GM19468 (cell line): ENCODE data around the gene FAM72D.
"Not testable (repeated sequence)": the region's sequence is repeated elsewhere in the genome, so short reads cannot be mapped to it uniquely, and the experiment has no call there.

Source experiments
- ATAC-seq: cut with Tn5 transposase; IDR thresholded peaks from one replicate; pipeline ENCODE4 v1.9.1; 2021; ENCODE audit warnings: mild to moderate bottlenecking, moderate library complexity, moderate number of reproducible peaks; ENCODE audit not compliant: unreplicated experiment; ENCODE audit errors: extremely low read depth

The FAM72D gene

DNA sequence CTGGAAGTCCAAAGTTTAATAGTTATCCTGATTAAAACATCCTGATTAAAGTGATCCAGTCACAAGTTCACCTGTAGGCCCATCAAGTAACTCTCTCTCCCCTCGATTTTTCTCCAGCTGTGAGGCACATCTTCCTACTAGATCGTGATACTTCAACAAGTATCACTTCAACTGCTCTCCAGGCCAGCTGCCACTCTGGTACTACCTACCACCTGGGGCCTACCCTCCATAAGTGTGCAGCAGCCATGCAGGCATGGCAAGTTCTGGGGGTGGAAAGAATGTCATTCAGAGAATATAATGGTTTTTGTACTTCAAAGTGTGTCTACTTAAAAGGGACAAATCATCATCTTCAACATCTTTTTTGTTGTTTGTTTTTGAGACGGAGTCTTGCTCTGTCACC lies 15.6 kb upstream of the FAM72D start:
- ATAC-seq, result not testable (repeated sequence)

DNA sequence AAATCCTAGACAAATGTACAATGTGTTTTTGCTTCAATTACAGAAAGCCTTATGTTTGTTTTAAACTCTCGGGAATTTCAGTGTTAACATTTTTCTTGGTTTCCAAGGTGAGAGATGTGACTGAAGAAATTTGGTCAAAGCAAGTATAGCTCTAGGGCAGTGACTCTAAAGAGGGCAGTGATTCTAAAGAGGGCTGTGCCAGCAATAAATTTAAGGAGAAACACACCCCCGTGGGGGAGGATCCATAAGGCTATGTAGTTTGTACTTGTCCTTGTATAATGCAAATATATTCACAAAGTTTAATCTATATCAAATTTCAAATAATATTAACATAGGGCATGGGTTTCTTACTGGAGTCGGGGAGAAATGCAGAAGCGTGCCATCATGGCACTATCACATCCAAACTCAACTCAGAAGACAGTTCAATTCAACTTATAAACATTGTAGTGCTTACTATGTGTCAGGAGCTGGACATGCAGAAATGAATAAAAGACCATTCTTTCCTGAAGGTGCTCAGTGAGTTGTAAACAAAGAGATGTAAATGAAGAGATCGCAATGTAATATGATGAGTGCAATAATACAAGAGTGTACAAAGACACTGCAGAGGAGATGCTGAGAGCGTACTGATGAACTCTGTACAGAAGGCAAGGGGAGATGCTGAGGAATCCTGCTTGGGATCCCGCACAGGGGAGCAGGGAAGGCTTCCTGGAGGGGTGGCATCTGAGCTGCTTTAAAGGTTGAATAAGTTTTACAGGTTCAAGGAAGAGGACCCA lies 13.1 kb upstream of the FAM72D start:
- not testable (repeated sequence) for ATAC-seq

DNA sequence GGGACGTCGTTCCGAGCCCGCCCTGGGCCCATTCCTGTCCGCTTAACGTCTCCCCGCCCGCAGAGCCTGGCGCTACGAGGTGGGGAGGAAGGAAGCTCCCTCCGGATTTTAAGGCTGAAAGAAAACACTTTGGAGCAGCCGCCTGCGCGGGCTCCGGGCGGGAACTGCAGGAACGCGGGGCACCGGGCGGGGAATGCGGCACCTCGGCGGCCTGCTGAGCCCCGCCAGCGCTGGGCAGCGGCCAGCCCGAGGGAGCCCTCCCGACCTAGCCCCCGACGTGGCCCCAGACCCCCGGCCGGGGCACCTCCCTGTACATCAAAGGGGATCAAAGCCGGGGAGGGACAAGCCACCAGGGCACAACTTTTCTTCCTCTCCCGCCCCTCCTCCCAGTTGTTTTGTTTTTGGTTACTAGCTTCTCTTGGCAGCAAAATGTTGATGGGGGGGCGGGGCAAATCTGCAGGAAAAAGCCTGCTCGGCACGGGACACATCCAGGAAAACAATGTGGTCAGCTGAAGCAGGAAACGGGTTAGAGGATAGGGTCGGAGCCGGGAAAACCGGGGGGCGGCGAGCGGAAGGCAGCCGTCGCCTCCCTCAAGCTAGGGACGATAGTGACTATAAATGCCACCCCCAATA lies 2.1 kb upstream of the FAM72D start:
- ATAC-seq, result not testable (repeated sequence)

DNA sequence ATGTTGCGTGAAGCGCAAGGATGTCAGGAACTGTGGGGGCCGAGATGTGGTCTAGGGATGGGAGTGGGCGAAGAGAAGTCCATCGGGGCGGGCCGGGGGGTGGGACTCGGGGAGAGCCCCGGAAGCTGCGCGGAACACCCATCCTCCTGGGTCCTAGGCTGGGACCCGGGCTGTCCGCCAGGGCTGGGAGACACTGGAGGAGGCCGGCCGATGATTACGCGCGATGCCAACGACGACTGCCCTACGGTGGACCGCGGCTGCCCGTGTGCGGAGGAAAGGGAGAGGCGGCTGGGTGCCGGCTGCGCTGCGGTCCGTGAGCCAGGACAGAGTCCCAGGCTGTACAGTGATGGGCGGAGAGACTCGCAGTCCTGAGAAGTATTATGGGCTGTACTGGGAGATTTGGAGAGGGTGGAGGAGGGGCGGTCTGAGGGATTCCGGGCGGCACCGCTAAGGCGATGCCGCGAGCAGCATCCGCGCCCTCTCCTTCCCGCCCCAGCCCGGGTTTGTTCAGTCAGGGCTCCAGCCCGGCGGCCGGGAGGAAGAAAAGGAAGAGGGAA lies 1.0 kb upstream of the FAM72D start:
- ATAC-seq, result not testable (repeated sequence)

DNA sequence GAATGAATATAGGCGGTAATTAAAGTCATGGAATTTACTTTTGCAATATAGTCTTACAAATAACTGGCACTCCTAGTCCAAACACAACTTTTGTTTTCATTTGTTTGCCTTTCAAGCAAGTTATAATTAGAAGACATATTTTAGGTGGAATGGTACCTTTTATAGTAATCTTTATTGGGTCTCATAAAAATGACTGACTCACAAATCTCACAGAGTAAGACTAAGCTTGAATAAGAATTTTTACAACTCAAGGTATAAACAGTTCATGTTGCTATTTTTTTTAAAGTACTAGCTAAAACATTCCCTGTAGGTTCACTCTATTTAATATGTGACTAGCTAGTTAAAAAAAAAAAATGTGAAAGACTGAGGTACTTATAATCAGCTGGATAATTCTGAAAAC lies 6.0 kb downstream of the FAM72D start:
- ATAC-seq, result not testable (repeated sequence)

DNA sequence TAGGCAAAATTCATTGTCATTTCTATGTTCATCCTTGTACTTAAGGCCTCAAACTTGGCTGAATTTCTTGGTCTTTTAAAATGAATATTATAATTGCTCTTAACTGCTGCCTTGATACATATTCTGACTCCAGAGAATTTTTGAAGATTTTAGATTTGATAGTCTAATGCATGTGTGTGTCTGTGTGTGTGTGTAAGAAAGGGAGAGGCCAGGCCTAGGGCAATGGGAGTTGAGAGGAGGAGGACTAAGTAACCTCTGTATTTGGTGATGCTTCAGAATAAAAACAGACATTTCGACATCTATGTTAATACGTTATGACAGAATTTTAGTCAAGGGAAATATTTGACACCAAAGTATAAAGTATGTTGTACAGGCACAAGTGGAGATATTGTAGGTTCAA lies 7.5 kb downstream of the FAM72D start:
- ATAC-seq, result not testable (repeated sequence)

DNA sequence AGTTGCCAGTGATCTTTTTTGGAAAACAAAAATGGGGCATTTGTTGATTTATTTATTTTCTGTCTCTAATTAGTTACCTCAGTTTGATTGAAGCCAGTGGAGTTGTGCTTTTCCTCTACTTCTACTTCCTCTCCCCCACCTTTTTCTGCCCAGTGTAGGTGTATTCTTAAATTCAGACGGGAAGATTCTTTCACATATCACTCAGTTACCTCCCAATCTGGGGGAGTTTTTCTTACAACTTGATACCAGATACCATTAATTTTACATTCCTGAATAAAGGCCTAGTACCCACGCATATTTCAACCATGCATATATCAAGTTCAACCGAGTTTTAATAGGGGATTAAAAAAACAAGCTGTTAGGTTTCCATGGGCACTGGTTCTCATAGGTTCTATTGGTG lies 15.9 kb downstream of the FAM72D start:
- ATAC-seq, result not testable (repeated sequence)

DNA sequence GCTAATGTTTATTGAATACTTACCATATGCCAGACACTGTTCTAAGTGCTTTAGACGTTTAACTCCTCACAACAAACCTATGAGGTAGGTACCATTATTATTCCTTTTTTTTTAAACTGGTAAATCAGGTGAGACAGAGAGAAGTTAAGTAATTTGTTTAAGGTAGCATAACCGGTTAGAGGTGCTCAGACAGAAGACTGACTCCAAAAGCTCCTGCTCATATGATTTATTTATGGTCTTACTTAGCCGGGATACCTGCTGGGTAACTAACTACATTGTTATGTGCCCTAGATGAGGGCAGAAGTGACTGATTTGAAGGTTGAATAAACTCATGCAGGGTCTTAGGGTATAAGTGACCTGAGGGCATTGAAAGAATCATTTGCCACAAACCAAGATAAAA lies 16.9 kb downstream of the FAM72D start:
- ATAC-seq, result not testable (repeated sequence)

DNA sequence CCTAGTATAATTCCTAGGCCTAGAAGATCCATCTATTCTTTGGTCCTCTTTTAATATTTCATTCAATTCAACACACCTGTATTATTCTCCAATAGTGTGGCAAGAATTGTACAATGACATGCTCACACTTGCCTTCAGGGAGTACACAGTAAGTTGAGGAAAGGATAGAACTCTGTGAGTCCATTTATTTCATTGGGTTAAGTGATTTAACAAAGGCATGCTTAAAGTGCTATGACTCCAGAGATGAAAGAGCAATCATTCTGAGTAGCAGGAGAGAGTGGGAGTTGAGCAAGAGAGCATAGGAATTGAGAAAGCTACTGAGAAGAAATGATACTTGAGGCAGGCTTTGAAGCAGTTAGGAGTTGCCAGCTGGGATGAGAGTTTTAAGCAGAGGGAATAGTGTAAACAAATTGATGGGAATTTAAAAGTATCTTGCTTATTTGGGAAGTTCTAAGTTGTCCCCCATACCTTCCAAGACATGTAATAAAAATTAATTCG lies 18.8 kb downstream of the FAM72D start:
- not testable (repeated sequence) for ATAC-seq

DNA sequence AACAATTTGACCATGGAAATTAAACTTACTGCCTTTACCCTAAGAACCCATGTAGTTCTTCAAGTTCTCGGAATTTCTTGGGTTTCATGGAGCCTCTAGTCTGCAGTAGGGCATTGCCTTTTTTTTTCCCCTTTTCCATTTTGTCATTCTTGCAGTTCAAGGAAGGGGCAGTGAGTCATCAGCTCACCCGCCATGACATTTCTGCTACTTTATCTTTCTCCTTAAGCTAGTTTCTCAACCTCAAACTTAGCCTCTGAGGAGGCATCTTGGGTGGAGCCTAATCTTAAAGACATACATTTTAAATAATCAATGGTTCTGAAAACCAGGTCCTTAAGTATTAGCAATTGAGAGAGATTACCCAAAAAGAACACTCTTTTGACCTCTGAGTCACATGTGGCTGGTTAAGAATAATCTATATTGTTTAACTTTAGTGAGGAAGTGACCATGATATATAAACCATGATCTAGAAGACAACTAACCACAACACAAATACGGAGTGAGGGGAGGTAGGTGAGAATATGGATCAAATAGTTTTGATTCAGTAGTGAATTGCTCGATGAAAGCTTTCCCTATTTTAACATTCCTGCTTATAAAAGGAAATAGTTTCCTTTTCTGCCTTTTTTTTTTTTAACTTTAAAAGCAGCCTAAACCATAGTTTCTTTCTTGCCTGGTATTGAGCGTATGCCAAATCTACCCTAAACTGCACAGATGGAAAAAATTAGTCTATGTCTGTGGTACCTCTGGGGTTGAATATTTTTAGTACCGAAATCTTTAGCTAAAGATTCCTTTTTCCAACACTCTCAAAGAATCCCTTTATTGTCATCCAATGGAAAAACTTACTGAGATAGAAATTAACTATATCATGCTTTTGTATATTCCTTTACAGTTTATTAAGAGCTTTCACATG lies 20.1 kb downstream of the FAM72D start:
- not testable (repeated sequence) for ATAC-seq

DNA sequence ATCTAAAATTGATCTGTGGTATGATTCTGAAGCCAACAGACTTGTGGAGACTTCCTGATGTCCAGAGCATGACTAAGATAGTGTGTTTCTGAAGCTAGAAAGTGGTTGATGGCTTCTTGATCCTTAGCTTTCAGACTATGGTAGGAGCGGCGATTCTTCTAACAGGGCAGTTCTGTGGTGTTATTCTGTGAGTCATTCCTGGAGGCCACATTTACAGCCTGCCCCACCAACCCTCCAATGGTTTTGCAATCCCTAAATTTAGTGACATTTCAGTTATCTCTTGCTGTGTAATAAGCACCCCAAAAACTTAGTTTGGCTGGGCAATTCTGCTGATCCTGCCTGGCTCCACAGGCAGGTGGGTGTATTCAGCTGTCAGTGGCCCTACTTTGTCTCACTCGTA lies 24.1 kb downstream of the FAM72D start:
- ATAC-seq, result not testable (repeated sequence)

DNA sequence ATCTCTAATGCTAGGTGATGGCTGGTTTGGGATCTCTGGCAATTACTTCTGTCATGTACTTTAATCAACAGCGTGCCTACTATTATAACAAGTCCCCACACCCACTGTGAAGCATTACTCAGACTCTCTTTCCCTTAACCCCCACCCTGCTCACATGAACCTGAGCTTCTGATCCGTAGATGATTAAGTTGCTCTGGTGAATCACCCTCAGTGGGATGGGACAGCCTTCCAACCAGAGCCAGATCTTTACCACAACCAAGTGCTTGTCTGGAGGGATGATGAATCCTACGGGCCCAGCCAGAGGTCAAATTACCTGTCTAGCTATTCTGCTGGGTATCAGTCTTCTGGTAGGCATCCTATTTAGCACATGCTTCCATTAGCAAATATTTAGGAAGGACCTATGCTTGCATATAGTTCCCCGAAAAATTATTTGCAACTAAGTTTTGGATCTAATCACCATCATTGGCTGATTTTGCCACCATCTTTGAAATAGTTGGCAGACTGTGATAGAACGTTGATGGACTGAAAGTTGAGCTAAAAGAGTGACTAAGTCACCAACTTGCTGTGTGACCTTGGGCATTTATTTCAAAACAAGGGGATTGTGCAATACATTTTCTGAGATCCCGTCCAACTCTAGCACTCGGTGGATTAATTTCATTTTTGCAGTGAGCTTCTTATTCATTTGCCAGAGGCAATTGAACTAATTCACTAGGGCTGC lies 26.7 kb downstream of the FAM72D start:
- ATAC-seq, result not testable (repeated sequence)

DNA sequence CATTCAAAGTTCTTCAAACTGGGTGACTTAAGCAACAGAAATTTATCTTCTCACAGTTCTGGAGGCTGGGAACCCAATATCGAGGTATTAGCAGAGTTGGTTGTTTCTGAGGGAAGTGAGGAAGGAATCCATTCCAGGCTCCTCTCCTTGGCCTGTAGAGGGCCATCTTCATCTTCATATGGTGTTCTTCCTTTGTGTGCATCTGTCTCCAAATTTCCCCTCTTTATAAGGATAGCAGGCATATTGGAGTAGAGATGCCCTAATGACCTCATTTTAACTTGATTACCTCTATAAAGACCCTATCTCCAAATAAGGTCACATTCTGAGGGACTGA lies 27.3 kb downstream of the FAM72D start:
- ATAC-seq, result not testable (repeated sequence)

DNA sequence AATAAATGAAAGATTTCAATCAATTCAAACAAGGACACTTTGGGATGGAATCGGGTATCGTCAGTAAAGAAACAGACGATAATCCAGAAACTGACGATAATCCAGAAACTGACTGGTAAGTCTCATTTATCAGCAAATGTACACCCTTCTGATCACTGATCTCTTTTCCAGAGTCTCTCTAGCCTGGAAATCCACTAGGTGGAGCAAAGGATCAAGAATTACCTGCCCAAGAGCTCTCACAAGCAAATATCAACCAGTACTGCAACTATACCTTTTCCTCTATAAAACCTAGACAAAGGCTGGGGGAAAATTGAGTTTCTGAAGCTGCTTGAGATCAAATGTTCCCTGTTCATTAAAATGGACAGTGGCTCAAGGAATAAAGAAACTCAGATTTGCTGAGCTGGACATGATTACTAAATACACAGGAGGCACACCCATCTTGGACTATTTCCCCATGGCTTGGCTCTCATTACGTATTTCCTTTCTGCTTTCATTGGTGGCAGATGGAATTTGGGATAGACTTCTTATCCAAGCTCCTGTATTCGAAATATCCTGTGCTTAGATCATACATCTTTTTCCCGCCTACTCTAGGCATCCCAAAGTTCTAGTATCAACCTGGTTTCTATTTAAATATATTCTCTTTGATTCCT lies 28.3 kb downstream of the FAM72D start:
- not testable (repeated sequence) for ATAC-seq

DNA sequence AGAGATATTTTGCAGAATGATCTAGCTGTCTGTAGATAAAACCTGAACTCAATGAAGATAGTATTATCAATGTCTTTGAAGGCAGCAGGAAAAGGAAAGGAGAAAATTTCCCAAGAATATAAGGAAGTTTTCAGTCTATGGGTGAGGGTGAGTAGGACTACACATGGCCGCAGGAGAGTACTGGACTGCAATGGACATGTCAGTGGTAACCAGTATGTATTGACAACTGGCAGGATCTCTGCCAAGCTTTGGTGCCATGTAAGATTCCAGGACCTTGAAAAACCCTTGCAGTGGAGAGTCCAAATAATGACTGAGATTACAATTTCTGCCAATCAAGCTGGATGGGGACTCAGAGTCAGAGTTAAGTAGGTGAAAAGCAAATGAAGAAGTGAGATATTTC lies 29.3 kb downstream of the FAM72D start:
- not testable (repeated sequence) for ATAC-seq

DNA sequence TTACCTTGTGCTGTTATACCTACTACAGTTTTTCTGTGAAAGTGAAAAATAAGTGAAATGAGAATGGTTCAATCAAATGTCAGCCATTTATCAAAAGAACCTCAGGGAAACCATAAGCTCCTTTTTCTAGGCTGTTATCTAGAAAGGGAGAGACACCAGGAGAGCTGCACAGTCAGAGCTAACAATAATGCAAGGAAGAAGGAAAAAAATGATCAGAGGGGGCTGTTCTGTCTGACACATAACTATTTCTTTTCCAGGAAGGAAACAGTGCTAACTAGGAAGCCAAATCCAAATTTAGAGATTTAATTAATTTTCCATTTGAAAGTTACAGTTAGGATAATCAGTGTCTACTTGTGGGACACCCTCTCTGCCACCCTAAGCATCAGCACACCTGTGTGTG lies 31.4 kb downstream of the FAM72D start:
- ATAC-seq, result not testable (repeated sequence)

DNA sequence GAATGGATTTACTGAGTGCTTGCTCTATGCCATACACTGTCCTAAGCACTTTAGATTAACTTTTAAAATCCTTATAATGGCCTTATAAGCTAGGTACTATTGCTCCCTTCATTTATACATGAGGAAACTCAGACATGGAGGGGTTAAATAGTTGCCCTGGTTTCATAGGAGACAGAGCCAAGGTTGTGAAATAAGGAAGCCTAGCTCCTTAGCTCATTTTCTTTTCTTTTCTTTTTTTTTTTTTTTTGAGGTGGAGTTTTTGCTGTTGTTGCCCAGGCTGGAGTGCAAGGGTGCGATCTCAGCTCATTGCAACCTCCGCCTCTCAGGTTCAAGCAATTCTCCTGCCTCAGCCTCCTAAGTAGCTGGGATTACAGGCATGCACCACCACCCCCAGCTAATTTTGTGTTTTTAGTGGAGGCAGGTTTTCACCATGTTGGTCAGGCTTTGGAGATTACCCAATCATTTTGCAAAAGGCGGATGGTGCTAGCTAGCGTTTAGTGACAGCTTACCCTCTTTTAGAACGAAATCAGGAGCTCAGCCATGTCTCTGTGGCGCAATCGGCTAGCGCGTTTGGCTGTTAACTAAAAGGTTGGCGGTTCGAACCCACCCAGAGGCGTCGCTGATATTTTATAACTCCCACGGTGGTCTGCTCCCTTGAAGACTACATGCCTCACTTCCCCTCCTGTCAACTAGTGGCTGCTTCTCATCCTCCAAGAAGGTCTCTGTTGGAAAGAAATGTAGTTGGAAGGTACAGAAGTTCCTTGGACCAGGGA lies 33.1 kb downstream of the FAM72D start:
- not testable (repeated sequence) for ATAC-seq

DNA sequence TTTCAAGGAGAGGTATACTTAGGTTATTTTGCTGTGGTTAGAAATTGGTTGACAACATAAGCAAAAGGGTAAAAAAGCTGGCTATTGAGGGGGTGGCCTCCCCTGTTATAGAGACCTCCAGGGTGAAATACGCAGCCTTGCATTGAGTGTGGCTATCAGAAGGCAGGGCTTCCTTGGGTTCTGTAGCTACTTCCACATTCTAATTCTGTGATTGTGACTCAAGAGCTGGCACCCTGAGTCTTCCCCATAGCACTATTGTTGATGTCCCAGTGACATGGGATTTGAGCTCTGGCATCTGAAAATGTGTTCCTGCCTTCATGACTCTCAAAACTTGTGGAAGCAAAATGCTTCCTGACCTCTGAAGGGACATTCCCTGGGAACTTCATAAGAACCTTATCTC lies 38.7 kb downstream of the FAM72D start:
- ATAC-seq, result not testable (repeated sequence)
